Karpas-422 (cell line): Measurements from ENCODE around the gene NR2E1. TPM values are rescaled to one million over a fixed set of nuclear protein-coding genes. Genes with fewer than 3 reads are reported as not detected.

ENCODE experiments used
- DNase-seq: peaks from one replicate; pipeline ENCODE4 v3.0.0-alpha.2; 2015
- H2AFZ ChIP-seq: fragments of 200-600 bp; sonication (generic); 2 replicates; pipeline ENCODE4 v1.6.1; 2014; ENCODE audit warnings: antibody characterized with exemption, low read length, mixed read lengths
- H3K27ac ChIP-seq: fragments of 200-600 bp; sonication (generic); 2 replicates; pipeline ENCODE4 v1.5.1; 2014; ENCODE audit warnings: mild to moderate bottlenecking, low read length, moderate library complexity
- H3K27me3 ChIP-seq: fragments of 200-600 bp; sonication (generic); 2 replicates; pipeline ENCODE4 v1.6.1; 2014; ENCODE audit warnings: low read length, mixed read lengths
- H3K36me3 ChIP-seq: fragments of 200-600 bp; sonication (generic); 2 replicates; pipeline ENCODE4 v1.6.1; 2014; ENCODE audit warnings: low read length, mixed read lengths; ENCODE audit not compliant: insufficient read depth
- H3K4me1 ChIP-seq: fragments of 200-600 bp; sonication (generic); 2 replicates; pipeline ENCODE4 v1.6.1; 2014; ENCODE audit warnings: mild to moderate bottlenecking, low read length, mixed read lengths
- H3K4me2 ChIP-seq: fragments of 200-600 bp; sonication (generic); 2 replicates; pipeline ENCODE4 v1.6.1; 2014; ENCODE audit warnings: low read length, low read depth, mild to moderate bottlenecking; ENCODE audit not compliant: poor library complexity, severe bottlenecking
- H3K4me3 ChIP-seq: fragments of 200-600 bp; sonication (generic); 2 replicates; pipeline ENCODE4 v1.5.1; 2014; ENCODE audit warnings: mild to moderate bottlenecking, antibody characterized with exemption, low read length, mixed read lengths
- H3K79me2 ChIP-seq: fragments of 200-600 bp; sonication (generic); 2 replicates; pipeline ENCODE4 v1.6.1; 2014; ENCODE audit warnings: mild to moderate bottlenecking, low read length, mixed read lengths
- H3K9ac ChIP-seq: fragments of 200-600 bp; sonication (generic); 2 replicates; pipeline ENCODE4 v1.6.0; 2014; ENCODE audit warnings: low read length
- H3K9me2 ChIP-seq: fragments of 200-600 bp; sonication (generic), shearing (Covaris generic); replicated peaks from 2 replicates; pipeline ENCODE4 v1.6.0; 2014; ENCODE audit warnings: mild to moderate bottlenecking, low read length, moderate library complexity; ENCODE audit not compliant: insufficient read depth
- H3K9me3 ChIP-seq: fragments of 300-700, 200-600 bp; sonication (generic); 2 replicates; pipeline ENCODE4 v1.6.1; 2014; ENCODE audit warnings: low read length, mixed read lengths
- H4K20me1 ChIP-seq: fragments of 200-600 bp; sonication (generic); 2 replicates; pipeline ENCODE4 v1.6.1; 2014; ENCODE audit warnings: mild to moderate bottlenecking, antibody characterized with exemption, low read length, low read depth; ENCODE audit not compliant: insufficient read depth
- total RNA-seq: library from RNA; depleted of rRNA; stranded (reverse); fragments of >200 nt; shearing (Covaris generic); gene quantifications from 2 replicates; pipeline ENCODE4 v1.2.3, GENCODE V29; 2014; ENCODE audit warnings: low replicate concordance

Gene NR2E1
- total RNA-seq, 1 experiment from 2014 or later = not detected

DNA sequence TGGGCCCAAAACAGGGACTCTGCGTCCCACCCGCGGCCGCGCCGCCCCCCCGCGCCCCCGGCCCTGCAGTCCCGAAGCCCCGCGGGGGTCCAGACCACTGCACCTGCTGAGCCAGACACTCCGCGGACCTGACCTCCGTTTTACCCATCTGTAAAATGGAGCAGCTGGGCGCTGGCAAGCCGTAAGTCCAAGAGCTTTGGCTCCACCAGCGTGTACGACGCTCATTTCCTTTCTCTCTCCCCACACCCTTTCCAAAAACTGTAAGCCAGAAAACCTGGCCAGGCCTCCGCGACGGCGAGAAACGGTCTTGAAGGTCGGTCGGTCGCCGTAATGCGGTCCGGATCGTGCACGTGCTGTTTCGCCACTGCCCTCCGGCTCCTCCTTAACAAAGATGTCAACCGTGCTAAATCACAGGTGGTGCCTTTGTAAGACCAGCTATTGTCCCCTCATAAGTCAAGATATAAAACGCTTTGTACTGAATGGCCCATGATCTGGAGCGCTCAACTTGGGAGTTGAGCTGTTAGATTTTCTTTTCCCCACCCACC is 7.8 kb upstream of the NR2E1 start:
- Histone ChIP-seq H3K79me2 (no peaks in the 10 kb centered on the region), H2AFZ (no peak overlapping the region), H3K27me3 (no peaks in the 10 kb centered on the region), H3K9ac (no peak overlapping the region), H3K9me3 (no peaks in the 10 kb centered on the region), H3K4me1 (no peaks in the 10 kb centered on the region), H3K4me3 (no peak overlapping the region), H4K20me1 (no peaks in the 10 kb centered on the region), H3K36me3 (no peaks in the 10 kb centered on the region), H3K4me2 (no peak overlapping the region), H3K9me2 (no peaks in the 10 kb centered on the region), H3K27ac (no peak overlapping the region)
- DNase-seq = no peak

DNA sequence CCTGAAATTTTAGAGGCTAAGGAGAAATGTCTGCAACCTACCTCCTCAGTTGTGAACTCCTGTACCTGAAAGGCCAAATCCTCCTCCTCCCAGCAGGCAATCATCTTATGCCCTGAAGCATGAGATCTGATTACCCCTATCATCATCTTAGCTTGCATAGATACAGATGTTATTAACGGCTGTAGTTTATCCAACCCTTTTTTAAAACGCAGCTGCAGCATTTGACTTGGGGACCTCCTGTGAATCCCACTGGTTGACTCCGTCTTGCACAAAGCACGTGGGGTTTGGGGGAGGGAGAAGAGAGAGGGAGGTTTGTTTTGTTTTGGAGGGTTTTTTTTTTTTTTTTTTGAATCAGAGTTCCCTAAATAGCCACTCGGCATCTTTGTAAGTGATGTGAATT is 5.8 kb upstream of the NR2E1 start:
- DNase-seq = no peak
- no peak overlapping the region for H3K4me2 ChIP-seq
- H3K79me2 ChIP-seq = no peaks in the 10 kb centered on the region
- no peaks in the 10 kb centered on the region for H3K9me2 ChIP-seq
- no peaks in the 10 kb centered on the region for H3K36me3 ChIP-seq
- H3K9me3 ChIP-seq = no peaks in the 10 kb centered on the region
- H3K4me1 ChIP-seq = peaks cover 9% of the 10 kb centered on the region
- H3K4me3 ChIP-seq = no peak overlapping the region
- no peak overlapping the region for H3K27ac ChIP-seq
- H3K9ac ChIP-seq = no peak overlapping the region
- H3K27me3 ChIP-seq = no peaks in the 10 kb centered on the region
- no peaks in the 10 kb centered on the region for H4K20me1 ChIP-seq
- H2AFZ ChIP-seq = no peak overlapping the region

DNA sequence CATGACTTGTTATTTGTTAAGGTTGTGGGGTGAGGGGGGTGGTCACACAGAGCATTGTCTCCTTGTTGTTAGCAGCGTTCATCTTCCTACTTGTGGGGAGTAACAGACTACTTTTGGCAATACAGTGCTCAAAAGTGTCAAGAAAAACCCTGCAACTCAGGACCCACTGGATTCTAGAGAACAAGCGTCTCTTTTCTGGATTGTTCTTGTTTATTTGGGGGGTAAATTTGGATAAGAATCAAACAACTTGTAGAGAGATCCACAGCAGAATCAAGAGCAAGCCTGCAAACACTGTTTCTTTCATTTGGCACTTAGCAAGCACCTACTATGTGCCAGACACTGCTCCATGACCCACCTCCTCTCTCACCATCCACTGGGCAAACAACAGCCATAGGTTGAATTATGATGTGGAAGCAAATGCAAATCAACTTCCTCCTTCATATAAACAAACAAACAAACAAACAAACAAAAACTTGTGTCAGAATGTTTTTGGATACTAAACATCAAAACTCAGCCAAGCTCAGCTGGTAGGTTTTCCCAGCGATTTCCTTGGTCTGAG is 4.0 kb upstream of the NR2E1 start:
- Histone ChIP-seq H3K79me2 (no peaks in the 10 kb centered on the region), H3K27me3 (no peaks in the 10 kb centered on the region), H2AFZ (no peak overlapping the region), H3K4me2 (no peak overlapping the region), H3K4me3 (no peak overlapping the region), H3K27ac (no peak overlapping the region), H3K9ac (no peak overlapping the region), H3K9me3 (no peaks in the 10 kb centered on the region), H4K20me1 (no peaks in the 10 kb centered on the region), H3K9me2 (no peaks in the 10 kb centered on the region), H3K36me3 (no peaks in the 10 kb centered on the region), H3K4me1 (peaks cover 9% of the 10 kb centered on the region)
- DNase-seq = no peak

DNA sequence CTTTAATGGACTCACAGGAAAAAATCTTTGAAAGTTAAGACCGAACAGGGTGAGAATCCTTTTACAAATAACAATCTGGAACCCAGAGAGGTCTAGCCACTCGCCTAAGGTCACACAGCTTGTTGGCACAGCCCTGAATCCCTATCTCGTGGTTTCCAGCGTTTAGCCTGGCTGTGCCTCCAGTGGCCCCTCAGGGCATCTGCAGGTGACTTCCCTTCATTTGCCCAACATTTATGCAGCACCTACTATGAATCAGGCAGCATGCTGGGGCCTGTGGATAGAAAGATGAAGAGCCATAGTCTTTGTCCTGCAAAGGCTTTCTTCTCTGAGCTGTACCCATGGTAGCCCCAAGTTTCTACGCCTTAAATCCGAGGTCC is 2.6 kb upstream of the NR2E1 start:
- Histone ChIP-seq H3K9ac (no peak overlapping the region), H3K9me2 (no peaks in the 10 kb centered on the region), H3K4me1 (peaks cover 9% of the 10 kb centered on the region), H3K9me3 (no peaks in the 10 kb centered on the region), H3K27me3 (no peaks in the 10 kb centered on the region), H3K36me3 (no peaks in the 10 kb centered on the region), H4K20me1 (no peaks in the 10 kb centered on the region), H2AFZ (peak overlapping the region; percentile 28; the same call in 1 of the 2 replicates), H3K4me2 (peak overlapping the region; percentile 58), H3K4me3 (peak overlapping the region; percentile 43; the same call in 1 of the 2 replicates), H3K79me2 (no peaks in the 10 kb centered on the region), H3K27ac (no peak overlapping the region)
- peak; percentile 60 for DNase-seq

DNA sequence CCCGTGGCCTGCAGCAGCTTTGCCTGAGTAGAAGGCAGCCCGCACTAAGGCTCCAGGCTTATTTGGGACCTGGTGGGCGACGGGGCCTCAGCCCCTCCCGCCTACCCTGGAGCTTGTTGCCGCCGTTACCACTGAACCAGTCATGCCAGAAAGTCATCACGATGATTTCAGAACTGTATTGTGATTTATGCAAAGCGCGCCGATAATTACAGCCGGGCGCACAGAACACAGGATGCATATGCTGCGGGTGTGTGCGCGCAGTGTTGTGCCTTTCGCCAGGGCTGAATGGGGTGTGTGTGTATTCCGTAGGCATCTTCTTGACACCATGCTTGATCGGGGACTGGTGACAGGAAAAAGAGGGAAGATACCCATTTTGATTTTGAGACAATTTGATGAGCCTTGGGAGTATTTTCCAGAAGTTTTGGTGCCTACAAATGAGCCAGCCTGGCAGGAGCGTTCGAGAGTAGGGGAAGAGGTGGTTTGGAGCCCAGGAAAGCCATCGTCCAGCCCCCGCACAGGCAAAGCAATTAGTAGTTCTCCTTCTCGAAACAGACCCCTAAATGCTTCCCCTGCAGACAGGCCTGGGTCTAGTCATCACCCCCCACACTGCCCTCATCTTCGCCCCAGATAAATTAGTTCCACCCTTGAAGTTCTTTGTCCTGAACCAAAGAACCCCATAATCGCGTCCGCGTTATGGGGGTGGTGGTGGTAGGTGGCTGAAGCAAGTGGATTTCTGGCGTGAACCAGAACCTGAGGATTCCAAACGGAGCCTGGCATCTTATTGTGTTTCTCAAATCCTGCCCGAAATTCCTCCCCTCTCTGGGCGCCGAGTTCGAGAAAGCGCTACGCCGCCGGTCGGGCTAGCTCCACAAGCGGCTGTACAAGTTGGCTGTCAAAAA is 1.9 kb upstream of the NR2E1 start:
- no peaks in the 10 kb centered on the region for H3K9me3 ChIP-seq
- peaks cover 9% of the 10 kb centered on the region for H3K4me1 ChIP-seq
- no peaks in the 10 kb centered on the region for H4K20me1 ChIP-seq

DNA sequence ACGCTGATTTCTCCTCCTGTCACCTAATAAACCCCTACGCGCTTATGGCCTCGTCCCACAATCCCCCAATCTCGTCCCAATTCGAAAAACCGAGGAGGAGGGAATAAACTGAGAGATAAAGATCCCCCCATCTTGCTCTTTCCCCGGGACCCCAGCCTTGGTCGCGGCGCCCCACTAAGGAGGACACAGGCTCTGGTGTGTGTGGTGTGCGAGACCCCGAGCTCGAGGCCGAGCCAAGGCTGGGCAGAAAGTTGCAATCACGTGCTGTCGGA is 1.3 kb upstream of the NR2E1 start:
- DNase-seq = no peak
- Histone ChIP-seq H3K4me1 (peaks cover 9% of the 10 kb centered on the region), H3K9me3 (no peaks in the 10 kb centered on the region), H3K79me2 (no peaks in the 10 kb centered on the region), H3K4me3 (no peak overlapping the region), H2AFZ (no peak overlapping the region), H3K9me2 (no peaks in the 10 kb centered on the region), H3K27me3 (no peaks in the 10 kb centered on the region), H3K9ac (no peak overlapping the region), H3K4me2 (no peak overlapping the region), H3K36me3 (no peaks in the 10 kb centered on the region), H4K20me1 (no peaks in the 10 kb centered on the region), H3K27ac (no peak overlapping the region)

More for the DNA sequence above, 1.9 kb upstream of the NR2E1 start:
- H3K27me3 ChIP-seq = no peaks in the 10 kb centered on the region
- H3K27ac ChIP-seq = no peak overlapping the region
- H3K4me3 ChIP-seq = peak overlapping the region; percentile 43; the same call in 1 of the 2 replicates
- no peaks in the 10 kb centered on the region for H3K9me2 ChIP-seq
- peak overlapping the region; percentile 58 for H3K4me2 ChIP-seq
- DNase-seq = peak; percentile 62
- no peak overlapping the region for H3K9ac ChIP-seq
- H3K79me2 ChIP-seq = no peaks in the 10 kb centered on the region
- peak overlapping the region; percentile 28; the same call in 1 of the 2 replicates for H2AFZ ChIP-seq
- H3K36me3 ChIP-seq = no peaks in the 10 kb centered on the region

DNA sequence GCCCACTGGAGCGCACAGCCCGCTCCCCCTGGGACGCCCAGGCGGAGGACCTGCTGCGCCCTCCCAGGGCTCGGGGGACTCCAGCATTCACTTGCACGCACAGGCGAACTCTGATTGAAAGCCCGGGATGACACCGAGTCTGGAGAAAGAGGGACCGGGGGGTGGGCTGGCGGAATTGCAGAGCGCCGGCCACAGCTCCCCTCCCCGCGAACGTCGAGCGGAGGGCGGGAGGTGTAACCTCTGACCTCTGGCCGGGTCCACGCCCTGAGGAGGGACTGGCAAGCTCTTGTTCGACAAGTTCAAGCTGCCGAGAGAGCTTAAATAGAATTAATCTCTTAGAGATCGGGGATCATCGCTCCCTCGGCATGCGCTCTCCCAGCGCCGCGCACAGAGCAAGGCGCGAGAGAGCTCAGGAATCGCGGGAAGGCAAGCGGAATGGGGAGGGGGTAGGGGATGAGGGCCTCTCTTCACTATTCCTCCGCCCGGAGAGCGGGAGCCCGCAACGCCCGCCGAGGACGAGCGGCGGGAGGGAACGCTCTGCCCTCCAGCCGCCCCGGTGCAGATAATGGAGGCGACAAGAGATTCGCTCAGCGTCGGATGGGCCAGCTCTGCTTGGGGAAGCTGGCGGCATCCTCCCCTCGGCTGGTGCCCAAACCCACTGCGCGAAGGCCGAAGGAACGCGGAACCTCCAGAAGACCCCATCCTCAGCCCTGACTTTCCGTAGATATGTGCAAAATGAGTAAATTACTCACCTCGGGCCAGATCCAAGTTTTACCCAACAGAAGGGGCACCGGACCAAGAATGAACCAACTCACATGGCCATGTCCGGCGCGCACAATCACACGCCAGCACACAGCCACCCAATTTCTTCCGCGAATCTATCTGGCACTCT is 761 bp upstream of the NR2E1 start:
- no peak overlapping the region for H2AFZ ChIP-seq
- H3K9ac ChIP-seq = no peak overlapping the region
- no peaks in the 10 kb centered on the region for H3K9me2 ChIP-seq
- H3K9me3 ChIP-seq = no peaks in the 10 kb centered on the region
- no peaks in the 10 kb centered on the region for H3K79me2 ChIP-seq
- peaks cover 9% of the 10 kb centered on the region for H3K4me1 ChIP-seq
- H3K4me2 ChIP-seq = no peak overlapping the region
- H3K27ac ChIP-seq = no peak overlapping the region
- no peaks in the 10 kb centered on the region for H4K20me1 ChIP-seq
- no peak for DNase-seq
- H3K4me3 ChIP-seq = no peak overlapping the region
- no peaks in the 10 kb centered on the region for H3K36me3 ChIP-seq
- no peaks in the 10 kb centered on the region for H3K27me3 ChIP-seq
